Activated CD4-positive, alpha-beta memory T cell treated with anti-CD3 and anti-CD28 coated beads for 36 hours (primary cell): Measurements from ENCODE around the gene CCM2L. TPM values are rescaled to one million over a fixed set of nuclear protein-coding genes. Genes with fewer than 3 reads are reported as not detected.

Experiments used
- CTCF ChIA-PET: fragments of 350-600 bp; sonication (Branson Sonifier 250); formaldehyde crosslinking; loops from one replicate; lab custom pipeline; 2021; ENCODE audit warnings: antibody characterized with exemption, inconsistent platforms; lab: Charles Lee
- POLR2A ChIA-PET: fragments of 350-600 bp; sonication (Branson Sonifier 250); formaldehyde crosslinking; loops from one replicate; lab custom pipeline; 2021; ENCODE audit warnings: antibody characterized with exemption; lab: Charles Lee
- DNase-seq: peaks from one replicate; pipeline ENCODE4 v3.0.0-alpha.2; 2020
- H3K27ac Mint-ChIP-seq: one replicate; pipeline ENCODE4 v1.8.0; 2021; ENCODE audit warnings: mixed read lengths
- H3K27me3 Mint-ChIP-seq: one replicate; pipeline ENCODE4 v1.8.0; 2021; ENCODE audit warnings: mixed read lengths
- H3K36me3 Mint-ChIP-seq: one replicate; pipeline ENCODE4 v1.8.0; 2021; ENCODE audit warnings: mixed read lengths
- H3K4me1 Mint-ChIP-seq: one replicate; pipeline ENCODE4 v1.8.0; 2021; ENCODE audit warnings: low read depth, mixed read lengths
- H3K4me3 Mint-ChIP-seq: one replicate; pipeline ENCODE4 v1.8.0; 2021; ENCODE audit warnings: mild to moderate bottlenecking, mixed read lengths
- H3K9me3 Mint-ChIP-seq: one replicate; pipeline ENCODE4 v1.8.0; 2021; ENCODE audit warnings: mixed read lengths
- intact Hi-C: fragments of 100-400 bp; cut with micrococcal nuclease; formaldehyde crosslinking; loops from one replicate; pipeline ENCODE4 v1.15.1; 2023
- total RNA-seq, 2 experiments: library from RNA; stranded (reverse); gene quantifications; one replicate each; pipeline ENCODE4 v1.2.3, GENCODE V29; 2021

Gene CCM2L
- total RNA-seq, 2 experiments from 2014 or later, result not detected

GRCh38 chr20:31977080-31977479 is 33.2 kb upstream of the CCM2L start:
- Mint-ChIP-seq H3K27ac (no peak overlapping the region), H3K4me3 (no peak overlapping the region), H3K4me1 (no peaks in the 10 kb centered on the region), H3K27me3 (peaks cover 16% of the 10 kb centered on the region), H3K36me3 (no peaks in the 10 kb centered on the region), H3K9me3 (no peaks in the 10 kb centered on the region)
- POLR2A ChIA-PET, result no interaction called here
- no peak for DNase-seq
- CTCF ChIA-PET, result no interaction called here
- intact Hi-C loops, result no loop called here

- Mint-ChIP-seq H3K27me3 (peaks cover 12% of the 10 kb centered on the region), H3K4me3 (no peak overlapping the region), H3K9me3 (no peaks in the 10 kb centered on the region), H3K36me3 (no peaks in the 10 kb centered on the region), H3K27ac (no peak overlapping the region), H3K4me1 (no peaks in the 10 kb centered on the region)
- no peak for DNase-seq
- ChIA-PET POLR2A (no interaction called here), CTCF (no interaction called here)
- intact Hi-C loops, result no loop called here
Measured at GRCh38 chr20:31979713-31980426, 30.4 kb upstream of the CCM2L start.

DNA sequence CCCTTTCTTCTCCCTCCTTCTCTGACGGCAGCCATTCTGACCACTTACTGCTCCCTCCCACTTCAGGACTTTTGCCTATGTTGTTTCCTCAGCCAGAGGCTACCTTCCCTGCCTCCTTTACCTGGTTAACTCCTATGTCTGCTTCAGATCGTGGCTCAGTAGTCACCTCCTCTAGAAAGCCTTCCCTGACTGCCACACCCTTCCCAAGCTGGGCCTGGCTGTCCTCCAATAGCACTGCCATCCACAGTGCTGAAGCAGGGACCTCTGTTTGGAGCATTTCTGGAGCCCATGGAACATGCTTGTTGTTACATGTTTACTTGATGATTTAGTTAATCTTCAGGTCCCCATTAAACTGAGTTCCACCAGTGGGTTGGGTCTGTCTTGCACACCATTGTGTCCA is 28.5 kb upstream of the CCM2L start:
- no peak for DNase-seq
- intact Hi-C loops, result no loop called here
- Mint-ChIP-seq H3K27ac (no peak overlapping the region), H3K4me1 (no peaks in the 10 kb centered on the region), H3K27me3 (peaks cover 9% of the 10 kb centered on the region), H3K4me3 (no peak overlapping the region), H3K36me3 (no peaks in the 10 kb centered on the region), H3K9me3 (no peaks in the 10 kb centered on the region)
- CTCF ChIA-PET, result no interaction called here
- POLR2A ChIA-PET, result no interaction called here

- Mint-ChIP-seq H3K27me3 (peaks cover 5% of the 10 kb centered on the region), H3K27ac (no peak overlapping the region), H3K4me1 (no peaks in the 10 kb centered on the region), H3K9me3 (no peaks in the 10 kb centered on the region), H3K4me3 (no peak overlapping the region), H3K36me3 (no peaks in the 10 kb centered on the region)
- intact Hi-C loops, result no loop called here
- ChIA-PET CTCF (no interaction called here), POLR2A (no interaction called here)
- no peak for DNase-seq
Measured at GRCh38 chr20:31984981-31985471, 25.2 kb upstream of the CCM2L start.

DNA sequence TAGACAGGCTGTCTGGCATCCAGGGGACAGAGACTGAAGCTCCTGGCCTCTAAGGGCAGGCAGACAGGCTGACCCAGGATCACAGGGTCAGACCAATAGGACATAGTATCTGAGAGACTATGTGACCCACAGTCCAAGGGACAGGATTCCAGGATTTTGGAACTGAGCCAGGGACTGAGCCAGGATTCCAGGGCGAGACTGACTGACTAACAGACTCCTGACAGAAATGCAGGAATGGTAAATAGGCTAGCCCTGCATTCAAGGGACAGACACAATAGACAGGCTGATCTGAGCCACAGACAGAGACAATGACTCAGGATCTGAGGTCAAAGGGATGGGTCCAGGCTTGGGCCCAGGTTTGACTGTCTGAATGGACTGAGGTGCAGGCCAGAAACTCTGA is 22.5 kb upstream of the CCM2L start:
- POLR2A ChIA-PET, result no interaction called here
- Mint-ChIP-seq H3K36me3 (no peaks in the 10 kb centered on the region), H3K4me1 (no peaks in the 10 kb centered on the region), H3K9me3 (no peaks in the 10 kb centered on the region), H3K4me3 (no peak overlapping the region), H3K27me3 (peaks cover 2% of the 10 kb centered on the region), H3K27ac (no peak overlapping the region)
- CTCF ChIA-PET, result no interaction called here
- no peak for DNase-seq
- intact Hi-C loops, result no loop called here

DNA sequence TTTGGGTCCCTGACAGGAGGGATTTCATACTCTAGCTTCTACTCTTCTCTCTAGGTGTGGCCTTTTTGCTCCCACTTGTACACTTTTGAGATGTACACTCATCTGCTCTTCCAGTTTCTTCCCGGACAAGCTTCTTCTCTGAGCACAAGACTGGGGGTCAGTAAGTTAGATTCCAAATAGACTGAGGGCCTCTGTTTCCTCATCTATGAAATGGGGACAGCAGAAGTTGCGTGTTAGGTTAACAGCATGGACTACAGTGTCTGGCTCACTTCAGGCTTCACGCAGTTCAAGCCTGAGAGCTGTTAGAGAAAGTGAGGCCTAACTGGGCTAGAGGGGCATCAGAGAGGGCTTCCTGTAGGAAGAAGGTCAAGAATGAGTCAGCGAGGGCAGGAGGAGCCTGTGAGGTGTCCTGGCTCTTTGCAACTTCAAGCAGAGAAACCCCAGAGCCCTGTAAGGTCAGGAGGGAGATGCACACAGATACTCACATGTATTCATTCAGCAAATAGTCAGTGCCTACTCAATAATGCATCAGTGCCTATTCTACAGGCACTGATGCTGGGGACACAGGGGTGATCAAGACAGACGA is 21.7 kb upstream of the CCM2L start:
- no peak overlapping the region for H3K27ac Mint-ChIP-seq
- no peak for DNase-seq
- intact Hi-C loops, result no loop called here
- H3K9me3 Mint-ChIP-seq, result no peaks in the 10 kb centered on the region
- POLR2A ChIA-PET, result no interaction called here
- CTCF ChIA-PET, result no interaction called here
- no peak overlapping the region for H3K4me3 Mint-ChIP-seq
- no peaks in the 10 kb centered on the region for H3K36me3 Mint-ChIP-seq
- no peaks in the 10 kb centered on the region for H3K4me1 Mint-ChIP-seq
- H3K27me3 Mint-ChIP-seq, result peaks cover 8% of the 10 kb centered on the region

GRCh38 chr20:31989030-31989645 is 21.1 kb upstream of the CCM2L start:
- no peaks in the 10 kb centered on the region for H3K4me1 Mint-ChIP-seq
- ChIA-PET CTCF (no interaction called here), POLR2A (no interaction called here)
- no peaks in the 10 kb centered on the region for H3K9me3 Mint-ChIP-seq
- H3K4me3 Mint-ChIP-seq, result no peak overlapping the region
- no peak for DNase-seq
- intact Hi-C loops, result no loop called here
- H3K27me3 Mint-ChIP-seq, result peaks cover 13% of the 10 kb centered on the region
- no peaks in the 10 kb centered on the region for H3K36me3 Mint-ChIP-seq
- H3K27ac Mint-ChIP-seq, result no peak overlapping the region

GRCh38 chr20:31990641-31991338 is 19.4 kb upstream of the CCM2L start:
- H3K4me1 Mint-ChIP-seq, result no peaks in the 10 kb centered on the region
- CTCF ChIA-PET, result interaction anchor here (0.6 kb wide), 1 partner anchor 69 kb away, joined by 4 read pairs; no protein-coding TSS in a partner anchor

GRCh38 chr20:31991339-31991705 is 18.9 kb upstream of the CCM2L start:
- Mint-ChIP-seq H3K4me3 (no peak overlapping the region), H3K36me3 (no peaks in the 10 kb centered on the region), H3K27ac (no peak overlapping the region), H3K4me1 (no peaks in the 10 kb centered on the region), H3K9me3 (no peaks in the 10 kb centered on the region), H3K27me3 (peaks cover 28% of the 10 kb centered on the region)
- ChIA-PET POLR2A (no interaction called here), CTCF (interaction anchor here (0.6 to 1.1 kb wide), 2 partner anchors 35 to 69 kb away, joined by 4 read pairs; no protein-coding TSS in a partner anchor)
- no peak for DNase-seq
- intact Hi-C loops, result no loop called here

More at GRCh38 chr20:31990641-31991338, 19.4 kb upstream of the CCM2L start:
- Mint-ChIP-seq H3K4me3 (no peak overlapping the region), H3K9me3 (no peaks in the 10 kb centered on the region), H3K27ac (no peak overlapping the region), H3K27me3 (peaks cover 24% of the 10 kb centered on the region), H3K36me3 (no peaks in the 10 kb centered on the region)
- DNase-seq, result no peak
- POLR2A ChIA-PET, result no interaction called here
- intact Hi-C loops, result no loop called here

DNA sequence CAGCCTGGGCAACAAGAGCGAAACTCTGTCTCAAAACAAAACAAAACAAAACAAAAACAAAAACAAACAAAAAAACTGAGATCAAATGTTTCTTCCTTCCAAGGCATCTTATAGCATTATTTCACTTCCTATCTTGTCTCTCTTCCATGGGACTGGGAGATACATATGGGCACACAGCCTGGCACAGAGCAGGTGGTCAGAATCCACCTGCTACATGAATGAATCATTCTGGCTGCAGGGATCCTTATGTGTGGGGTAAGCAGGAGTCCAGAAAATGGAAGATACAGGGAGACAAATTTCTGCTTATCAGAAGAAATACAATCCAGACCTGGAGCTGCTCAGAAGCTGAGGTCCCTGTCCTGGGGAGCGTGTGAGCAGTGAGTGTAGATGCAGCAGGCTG is 18.2 kb upstream of the CCM2L start:
- no peaks in the 10 kb centered on the region for H3K36me3 Mint-ChIP-seq
- ChIA-PET CTCF (interaction anchor here (0.7 to 1.1 kb wide), 2 partner anchors 34 to 100 kb away, joined by 3 to 4 read pairs; no protein-coding TSS in a partner anchor), POLR2A (no interaction called here)
- no peak for DNase-seq
- H3K9me3 Mint-ChIP-seq, result no peaks in the 10 kb centered on the region
- H3K4me1 Mint-ChIP-seq, result no peaks in the 10 kb centered on the region
- intact Hi-C loops, result no loop called here
- H3K27me3 Mint-ChIP-seq, result peaks cover 34% of the 10 kb centered on the region
- no peak overlapping the region for H3K27ac Mint-ChIP-seq
- H3K4me3 Mint-ChIP-seq, result no peak overlapping the region

GRCh38 chr20:31996996-31997395 is 13.2 kb upstream of the CCM2L start:
- no peak for DNase-seq
- CTCF ChIA-PET, result no interaction called here
- POLR2A ChIA-PET, result no interaction called here
- intact Hi-C loops, result no loop called here
- Mint-ChIP-seq H3K9me3 (no peaks in the 10 kb centered on the region), H3K27ac (no peak overlapping the region), H3K36me3 (no peaks in the 10 kb centered on the region), H3K27me3 (peaks cover 35% of the 10 kb centered on the region), H3K4me3 (no peak overlapping the region), H3K4me1 (no peaks in the 10 kb centered on the region)

- Mint-ChIP-seq H3K4me1 (no peaks in the 10 kb centered on the region), H3K27ac (no peak overlapping the region), H3K9me3 (no peaks in the 10 kb centered on the region), H3K36me3 (no peaks in the 10 kb centered on the region), H3K4me3 (no peak overlapping the region), H3K27me3 (peaks cover 31% of the 10 kb centered on the region)
- ChIA-PET POLR2A (no interaction called here), CTCF (no interaction called here)
- no peak for DNase-seq
- intact Hi-C loops, result no loop called here
Measured at GRCh38 chr20:31998246-31998645, 12.0 kb upstream of the CCM2L start.
